Osteocyte (in vitro differentiated cells): ENCODE data around the gene PALMD. TPM values are rescaled to one million over a fixed set of nuclear protein-coding genes. Genes with fewer than 3 reads are reported as not detected.

Source experiments
- DNase-seq: peaks from one replicate; pipeline ENCODE4 v3.0.0; 2021; ENCODE audit warnings: mixed read lengths; ENCODE audit not compliant: unreplicated experiment; ENCODE audit errors: extremely low spot score
- H3K27ac Mint-ChIP-seq: one replicate; pipeline ENCODE4 v1.8.0; 2021; ENCODE audit warnings: mild to moderate bottlenecking, mixed read lengths; ENCODE audit not compliant: unreplicated experiment
- H3K27me3 Mint-ChIP-seq: one replicate; pipeline ENCODE4 v1.8.0; 2021; ENCODE audit warnings: mixed read lengths; ENCODE audit not compliant: unreplicated experiment
- H3K36me3 Mint-ChIP-seq: one replicate; pipeline ENCODE4 v1.8.0; 2021; ENCODE audit warnings: mixed read lengths; ENCODE audit not compliant: unreplicated experiment
- H3K4me1 Mint-ChIP-seq: one replicate; pipeline ENCODE4 v1.8.0; 2021; ENCODE audit warnings: mixed read lengths; ENCODE audit not compliant: unreplicated experiment
- H3K4me3 Mint-ChIP-seq: one replicate; pipeline ENCODE4 v1.8.0; 2021; ENCODE audit warnings: mild to moderate bottlenecking, moderate library complexity, mixed read lengths; ENCODE audit not compliant: unreplicated experiment
- H3K9me3 Mint-ChIP-seq: one replicate; pipeline ENCODE4 v1.8.0; 2021; ENCODE audit warnings: mixed read lengths; ENCODE audit not compliant: unreplicated experiment
- CTCF ChIP-seq: fragments of 200-600 bp; sonication (generic); IDR thresholded peaks from 2 replicates; pipeline ENCODE4 v1.5.0; 2021; ENCODE audit warnings: antibody characterized with exemption, mild to moderate bottlenecking, moderate library complexity
- total RNA-seq: library from RNA; stranded (reverse); gene quantifications from 2 replicates; pipeline ENCODE4 v1.2.1, GENCODE V29; 2021

Gene PALMD
- total RNA-seq, 1 donor from 2014 or later = 7.0 TPM

DNA sequence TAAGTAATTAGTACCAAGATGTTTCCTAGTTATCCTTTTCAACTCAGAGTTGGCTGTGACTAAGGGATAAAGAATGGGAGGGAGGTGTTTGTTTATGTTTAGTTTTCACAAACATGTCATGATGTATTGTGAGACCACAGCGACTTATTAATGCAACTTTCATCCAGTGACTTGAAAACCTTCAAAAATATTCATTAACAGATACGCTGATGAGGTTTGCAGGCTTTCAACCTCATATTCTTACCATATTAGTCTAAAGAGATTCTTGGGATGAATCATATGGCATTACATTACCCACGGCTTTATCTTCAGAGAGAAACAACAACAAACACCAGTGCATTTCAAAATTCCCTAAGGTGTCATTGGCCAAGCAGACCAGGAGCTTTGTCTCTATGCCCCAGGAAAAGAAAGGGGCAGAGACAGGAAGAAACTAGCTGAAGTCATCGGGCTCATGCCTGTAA is 36.4 kb downstream of the PALMD start:
- Mint-ChIP-seq H3K27ac (peak overlapping the region; percentile 80), H3K36me3 (peaks cover 8% of the 10 kb centered on the region), H3K27me3 (no peaks in the 10 kb centered on the region), H3K4me1 (peaks cover 59% of the 10 kb centered on the region), H3K4me3 (no peak overlapping the region), H3K9me3 (no peaks in the 10 kb centered on the region)
- TF ChIP-seq CTCF = no peak
- no peak for DNase-seq

DNA sequence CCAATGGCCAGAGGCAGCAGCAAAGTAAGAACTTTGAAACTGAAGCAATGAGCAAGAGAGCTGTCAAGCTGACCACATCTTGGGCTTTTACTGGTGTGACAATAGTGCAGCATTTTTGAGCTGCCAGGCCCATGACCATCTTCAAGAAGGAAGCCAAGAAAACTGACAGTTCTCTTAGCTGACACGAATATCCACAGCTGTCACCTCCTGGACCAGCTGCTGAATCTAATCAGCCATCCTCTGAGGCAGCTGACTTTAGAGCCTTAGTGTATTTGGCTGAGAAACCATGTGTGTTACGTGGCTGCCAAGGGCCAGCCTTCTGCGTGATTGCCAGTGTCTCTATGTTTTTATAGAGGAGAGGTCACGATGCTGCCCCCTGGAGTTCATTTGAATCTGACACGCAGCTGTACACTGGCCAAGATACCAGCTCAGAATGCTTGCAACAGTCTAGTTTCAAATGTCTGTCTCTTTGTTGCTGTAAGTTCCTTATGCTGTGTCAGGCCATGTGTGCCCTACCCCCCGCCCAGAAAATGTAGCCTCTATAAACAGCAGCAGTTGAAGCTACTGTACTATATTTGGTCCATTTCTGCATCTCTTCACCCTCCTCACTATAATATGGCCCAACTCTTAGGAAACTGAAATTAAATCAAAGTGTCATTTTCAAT is 39.7 kb downstream of the PALMD start:
- H3K36me3 Mint-ChIP-seq = peaks cover 22% of the 10 kb centered on the region
- no peak overlapping the region for H3K4me3 Mint-ChIP-seq
- no peaks in the 10 kb centered on the region for H3K9me3 Mint-ChIP-seq
- DNase-seq = peak; percentile 92
- peaks cover 45% of the 10 kb centered on the region for H3K4me1 Mint-ChIP-seq
- H3K27ac Mint-ChIP-seq = peak overlapping the region; percentile 84
- H3K27me3 Mint-ChIP-seq = no peaks in the 10 kb centered on the region
- peak; percentile 59 for TF ChIP-seq CTCF

- no peaks in the 10 kb centered on the region for H3K9me3 Mint-ChIP-seq
- no peak overlapping the region for H3K4me3 Mint-ChIP-seq
- peaks cover 12% of the 10 kb centered on the region for H3K4me1 Mint-ChIP-seq
- peaks cover under 1% of the 10 kb centered on the region for H3K27me3 Mint-ChIP-seq
- DNase-seq = no peak
- TF ChIP-seq CTCF = no peak
- H3K27ac Mint-ChIP-seq = peak overlapping the region; percentile 4
- peaks cover 14% of the 10 kb centered on the region for H3K36me3 Mint-ChIP-seq
Measured at GRCh38 chr1:99691175-99691574, 45.3 kb downstream of the PALMD start.

DNA sequence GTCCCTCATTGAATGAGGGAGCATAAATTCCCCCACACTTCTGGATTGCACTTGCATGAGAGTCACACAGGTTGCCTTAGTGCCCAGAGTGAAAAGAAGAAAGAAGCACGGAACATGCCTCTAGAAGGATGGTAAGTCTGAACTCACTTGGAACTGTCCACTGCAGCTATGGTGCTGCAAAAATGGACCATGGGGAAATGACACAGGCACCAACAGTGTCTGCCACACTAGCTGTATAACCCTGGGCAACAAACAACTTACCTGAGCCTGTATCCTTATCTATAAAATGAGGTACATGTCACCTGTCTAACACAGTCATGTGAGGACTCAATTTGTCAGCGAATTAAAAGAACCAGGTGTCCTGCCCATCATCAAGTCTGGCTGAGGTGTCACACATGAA is 50.7 kb downstream of the PALMD start:
- peaks cover 18% of the 10 kb centered on the region for H3K27me3 Mint-ChIP-seq
- no peak overlapping the region for H3K4me3 Mint-ChIP-seq
- H3K9me3 Mint-ChIP-seq = peaks cover 4% of the 10 kb centered on the region
- TF ChIP-seq CTCF = no peak
- no peak overlapping the region for H3K27ac Mint-ChIP-seq
- H3K36me3 Mint-ChIP-seq = no peaks in the 10 kb centered on the region
- no peaks in the 10 kb centered on the region for H3K4me1 Mint-ChIP-seq
- no peak for DNase-seq

GRCh38 chr1:99697580-99697979 is 51.7 kb downstream of the PALMD start:
- TF ChIP-seq CTCF = no peak
- Mint-ChIP-seq H3K4me1 (no peaks in the 10 kb centered on the region), H3K36me3 (peaks cover 2% of the 10 kb centered on the region), H3K27ac (no peak overlapping the region), H3K27me3 (peaks cover 18% of the 10 kb centered on the region), H3K9me3 (peaks cover 11% of the 10 kb centered on the region), H3K4me3 (no peak overlapping the region)
- no peak for DNase-seq
